Testis (tissue), 2 donors: ENCODE measurements around the gene RECQL.

Experiments
- POLR2A ChIP-seq: fragments of 450-650 bp; IDR thresholded peaks from one replicate; pipeline ENCODE4 v1.6.1; 2017; ENCODE audit warnings: antibody characterized with exemption, mild to moderate bottlenecking, moderate library complexity
- TF ChIP-seq, protein P1 (sequence below), 3 experiments: fragments of 450-650 bp in 2 of 3; fragments of 200-600 bp in 1 of 3; sonication (generic) in 1 of 3; IDR thresholded peaks; one replicate each; pipeline ENCODE4 v1.5.1; 2016 to 2019; ENCODE audit warnings: antibody characterized with exemption in 3 of 3, mild to moderate bottlenecking in 2 of 3, moderate library complexity in 1 of 3

DNA sequence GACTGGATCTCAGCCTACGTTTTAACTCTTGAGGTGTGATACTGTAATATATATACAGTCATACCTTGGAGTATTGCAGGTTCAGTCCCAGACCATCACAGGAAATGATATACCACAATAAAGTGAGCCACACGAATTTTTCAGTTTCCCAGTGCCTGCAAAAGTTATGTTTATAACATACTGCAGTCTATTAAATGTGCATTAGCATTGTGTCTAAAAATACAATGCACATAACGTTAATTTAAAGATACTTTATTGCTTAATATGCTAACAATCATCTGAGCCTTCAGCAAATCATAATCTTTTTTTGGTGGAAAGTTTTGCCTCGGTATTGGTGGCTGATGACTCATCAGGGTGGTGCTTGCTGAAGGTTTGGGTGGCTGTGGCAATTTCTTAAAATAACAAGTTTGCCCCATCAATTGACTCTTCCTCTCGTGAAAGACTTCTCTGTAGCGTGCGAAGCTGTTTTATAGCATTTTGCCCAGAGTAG lies 45.1 kb downstream of the RECQL start:
- TF ChIP-seq, protein P1, sequence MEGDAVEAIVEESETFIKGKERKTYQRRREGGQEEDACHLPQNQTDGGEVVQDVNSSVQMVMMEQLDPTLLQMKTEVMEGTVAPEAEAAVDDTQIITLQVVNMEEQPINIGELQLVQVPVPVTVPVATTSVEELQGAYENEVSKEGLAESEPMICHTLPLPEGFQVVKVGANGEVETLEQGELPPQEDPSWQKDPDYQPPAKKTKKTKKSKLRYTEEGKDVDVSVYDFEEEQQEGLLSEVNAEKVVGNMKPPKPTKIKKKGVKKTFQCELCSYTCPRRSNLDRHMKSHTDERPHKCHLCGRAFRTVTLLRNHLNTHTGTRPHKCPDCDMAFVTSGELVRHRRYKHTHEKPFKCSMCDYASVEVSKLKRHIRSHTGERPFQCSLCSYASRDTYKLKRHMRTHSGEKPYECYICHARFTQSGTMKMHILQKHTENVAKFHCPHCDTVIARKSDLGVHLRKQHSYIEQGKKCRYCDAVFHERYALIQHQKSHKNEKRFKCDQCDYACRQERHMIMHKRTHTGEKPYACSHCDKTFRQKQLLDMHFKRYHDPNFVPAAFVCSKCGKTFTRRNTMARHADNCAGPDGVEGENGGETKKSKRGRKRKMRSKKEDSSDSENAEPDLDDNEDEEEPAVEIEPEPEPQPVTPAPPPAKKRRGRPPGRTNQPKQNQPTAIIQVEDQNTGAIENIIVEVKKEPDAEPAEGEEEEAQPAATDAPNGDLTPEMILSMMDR (IDR thresholded peaks at IDR 0.05): no peak
- no peak for TF ChIP-seq POLR2A
